PC-9 (cell line): Measurements from ENCODE around the gene LRSAM1.

Source experiments
- CTCF ChIP-seq: fragments of 200-600 bp; sonication (generic); conservative IDR thresholded peaks from 2 replicates; pipeline ENCODE4 v1.6.1; 2017; ENCODE audit warnings: mixed run types, antibody characterized with exemption, mild to moderate bottlenecking, moderate library complexity
- EZH2 ChIP-seq: fragments of 200-600 bp; sonication (generic); IDR thresholded peaks from 2 replicates; pipeline ENCODE4 v1.8.0; 2017; ENCODE audit warnings: antibody characterized with exemption, low read depth

DNA sequence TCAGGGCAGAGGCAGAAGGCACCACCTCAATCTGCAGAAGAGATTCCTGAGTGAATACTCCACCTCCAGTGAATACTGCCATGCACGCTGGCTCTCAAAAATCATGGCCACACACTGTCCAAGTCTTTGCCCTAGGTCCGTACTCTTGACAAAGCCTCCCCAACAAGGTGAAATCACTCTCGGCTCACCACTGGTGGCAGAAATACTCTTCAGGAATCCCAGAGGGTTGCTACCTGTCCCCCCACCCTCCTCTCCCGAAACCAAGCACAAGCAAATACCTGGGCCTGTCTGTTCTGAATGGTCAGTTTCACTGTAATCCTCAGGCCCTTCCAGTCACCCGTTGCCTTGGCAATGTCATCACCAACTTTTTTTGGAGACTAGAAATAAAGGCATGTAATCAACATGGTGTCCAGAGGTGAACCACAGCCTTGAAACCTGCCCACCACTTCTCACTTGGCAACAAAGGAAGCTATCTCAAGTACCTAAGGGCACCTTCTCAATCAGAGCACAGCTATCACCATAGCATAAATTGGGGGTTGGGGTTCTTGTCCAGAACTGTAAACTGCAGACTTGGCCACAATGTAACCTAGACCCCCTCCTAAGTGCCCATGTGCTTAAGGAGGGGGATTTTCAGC, 1.9 kb upstream of the LRSAM1 start:
- no peak for TF ChIP-seq CTCF
- no peak for TF ChIP-seq EZH2
